SIG-M5 (cell line): Measurements from ENCODE around the gene ZNF778.

Experiments used
- DNase-seq: peaks from one replicate; lab custom pipeline; 2025; lab: John Stamatoyannopoulos, UW

Gene ZNF778

GRCh38 chr16:89194340-89195311 is 22.9 kb upstream of the ZNF778 start:
- DNase-seq = no peak

- DNase-seq = no peak
Measured at GRCh38 chr16:89195521-89196171, 21.9 kb upstream of the ZNF778 start.

- DNase-seq = no peak
Measured at GRCh38 chr16:89197033-89197632, 20.4 kb upstream of the ZNF778 start.

GRCh38 chr16:89197633-89198416 is 19.7 kb upstream of the ZNF778 start:
- no peak for DNase-seq

- DNase-seq = no peak
Measured at GRCh38 chr16:89198417-89199240, 18.9 kb upstream of the ZNF778 start.

- DNase-seq = no peak
Measured at GRCh38 chr16:89199241-89200123, 18.0 kb upstream of the ZNF778 start.

GRCh38 chr16:89200124-89200849 is 17.2 kb upstream of the ZNF778 start, which contains the start of gene SLC22A31:
SLC22A31 (minus strand) TSS chr16:89200537; CDS start chr16:89200501, 36 bp downstream.
- DNase-seq = no peak

GRCh38 chr16:89200850-89201411 is 16.6 kb upstream of the ZNF778 start:
- no peak for DNase-seq

- DNase-seq = no peak
Measured at GRCh38 chr16:89201439-89202377, 15.8 kb upstream of the ZNF778 start.

- DNase-seq = no peak
Measured at GRCh38 chr16:89202422-89203215, 14.9 kb upstream of the ZNF778 start.

GRCh38 chr16:89207993-89208392 is 9.5 kb upstream of the ZNF778 start:
- no peak for DNase-seq

- DNase-seq = no peak
Measured at GRCh38 chr16:89209522-89210044, 7.9 kb upstream of the ZNF778 start.

GRCh38 chr16:89210165-89210903 is 7.2 kb upstream of the ZNF778 start:
- no peak for DNase-seq

GRCh38 chr16:89210904-89211515 is 6.5 kb upstream of the ZNF778 start:
- no peak for DNase-seq

GRCh38 chr16:89216315-89217137 is 977 bp upstream of the ZNF778 start:
- no peak for DNase-seq
